ENCODE results near the gene ACYP1. TPM values are rescaled to one million over a fixed set of nuclear protein-coding genes. Genes with fewer than 3 reads are reported as not detected.

The ACYP1 gene
- total RNA-seq, 1 donor from 2014 or later = 10.4 TPM

GRCh38 chr14:75013290-75013689, 50.5 kb downstream of the ACYP1 start:
- no peak overlapping the region for H3K4me3 Mint-ChIP-seq (ENCODE audit: unreplicated experiment)
- peaks cover 18% of the 10 kb centered on the region for H3K4me1 Mint-ChIP-seq (ENCODE audit: unreplicated experiment)
- H3K27me3 Mint-ChIP-seq (ENCODE audit: unreplicated experiment) = no peaks in the 10 kb centered on the region

DNA sequence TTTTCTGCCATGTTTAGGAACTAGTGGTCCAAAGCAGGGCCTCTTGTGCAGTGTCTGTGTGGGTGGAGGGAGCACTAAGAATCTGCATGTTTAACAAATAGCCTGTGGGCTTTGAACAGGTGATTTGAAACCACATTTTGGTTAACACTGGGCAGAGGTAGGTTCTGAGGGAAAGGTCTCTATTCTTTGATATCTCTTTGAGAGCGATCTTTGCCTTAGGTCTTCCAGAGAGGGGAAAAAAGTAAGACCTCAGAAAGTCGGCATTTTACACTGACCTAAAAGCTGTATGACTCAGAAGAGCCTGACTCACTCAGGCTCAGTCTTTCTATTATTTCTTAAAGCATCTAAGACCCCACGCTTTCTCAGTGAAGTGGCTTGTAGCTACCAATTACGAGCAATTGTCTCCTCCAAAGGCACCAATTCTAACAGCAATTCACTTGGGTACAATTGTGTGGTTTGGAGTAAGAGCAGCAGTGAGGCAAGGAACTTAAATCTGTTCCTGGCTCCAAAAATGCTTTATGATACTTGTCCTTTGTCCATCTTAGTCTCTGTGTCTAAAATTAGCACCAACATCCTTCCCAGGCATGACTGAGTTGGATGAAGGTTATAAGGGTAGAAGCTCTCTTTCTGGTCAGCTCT, 52.3 kb downstream of the ACYP1 start:
- DNase-seq (ENCODE audit: extremely low spot score, unreplicated experiment) = no peak
- Mint-ChIP-seq H3K27me3 (ENCODE audit: unreplicated experiment) (no peaks in the 10 kb centered on the region), H3K27ac (ENCODE audit: unreplicated experiment) (peak overlapping the region; percentile 52), H3K36me3 (ENCODE audit: unreplicated experiment) (peaks cover 49% of the 10 kb centered on the region), H3K4me1 (ENCODE audit: unreplicated experiment) (peaks cover 18% of the 10 kb centered on the region), H3K9me3 (ENCODE audit: unreplicated experiment) (no peaks in the 10 kb centered on the region), H3K4me3 (ENCODE audit: unreplicated experiment) (no peak overlapping the region)
- TF ChIP-seq, protein P1, sequence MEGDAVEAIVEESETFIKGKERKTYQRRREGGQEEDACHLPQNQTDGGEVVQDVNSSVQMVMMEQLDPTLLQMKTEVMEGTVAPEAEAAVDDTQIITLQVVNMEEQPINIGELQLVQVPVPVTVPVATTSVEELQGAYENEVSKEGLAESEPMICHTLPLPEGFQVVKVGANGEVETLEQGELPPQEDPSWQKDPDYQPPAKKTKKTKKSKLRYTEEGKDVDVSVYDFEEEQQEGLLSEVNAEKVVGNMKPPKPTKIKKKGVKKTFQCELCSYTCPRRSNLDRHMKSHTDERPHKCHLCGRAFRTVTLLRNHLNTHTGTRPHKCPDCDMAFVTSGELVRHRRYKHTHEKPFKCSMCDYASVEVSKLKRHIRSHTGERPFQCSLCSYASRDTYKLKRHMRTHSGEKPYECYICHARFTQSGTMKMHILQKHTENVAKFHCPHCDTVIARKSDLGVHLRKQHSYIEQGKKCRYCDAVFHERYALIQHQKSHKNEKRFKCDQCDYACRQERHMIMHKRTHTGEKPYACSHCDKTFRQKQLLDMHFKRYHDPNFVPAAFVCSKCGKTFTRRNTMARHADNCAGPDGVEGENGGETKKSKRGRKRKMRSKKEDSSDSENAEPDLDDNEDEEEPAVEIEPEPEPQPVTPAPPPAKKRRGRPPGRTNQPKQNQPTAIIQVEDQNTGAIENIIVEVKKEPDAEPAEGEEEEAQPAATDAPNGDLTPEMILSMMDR (IDR thresholded peaks at IDR 0.05) = no peak

More at GRCh38 chr14:75013290-75013689, 50.5 kb downstream of the ACYP1 start:
- Mint-ChIP-seq H3K9me3 (ENCODE audit: unreplicated experiment) (no peaks in the 10 kb centered on the region), H3K27ac (ENCODE audit: unreplicated experiment) (no peak overlapping the region), H3K36me3 (ENCODE audit: unreplicated experiment) (peaks cover 35% of the 10 kb centered on the region)
- no peak for DNase-seq (ENCODE audit: extremely low spot score, unreplicated experiment)
- TF ChIP-seq, protein P1 (IDR thresholded peaks at IDR 0.05) = no peak

DNA sequence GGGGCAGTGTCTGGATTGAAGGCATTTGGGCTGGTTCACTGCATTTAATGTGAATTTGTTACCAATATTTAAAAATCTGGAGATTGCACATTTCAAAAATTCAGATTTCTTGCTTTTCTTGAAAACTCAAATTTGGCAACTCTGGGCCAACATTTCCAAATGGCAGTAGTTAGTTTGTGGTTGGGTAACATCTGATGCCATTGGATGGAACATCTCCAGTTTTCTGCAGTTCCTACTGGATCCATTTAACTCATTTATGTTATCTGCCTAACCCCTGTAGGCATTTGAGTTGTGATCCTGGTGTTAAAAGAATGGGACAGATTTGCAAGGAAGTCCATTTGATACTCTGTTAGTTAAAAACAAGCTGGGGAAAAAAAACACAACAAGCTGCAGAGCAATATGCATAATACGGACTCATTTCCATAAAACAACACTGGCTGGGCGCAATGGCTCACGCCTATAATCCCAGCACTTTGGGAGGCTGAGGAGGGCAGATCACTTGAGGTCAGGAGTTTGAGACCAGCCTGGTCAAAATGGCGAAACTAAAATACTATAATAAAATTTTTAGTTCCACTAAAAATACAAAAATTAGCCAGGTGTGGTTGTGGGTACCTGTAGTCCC, 53.2 kb downstream of the ACYP1 start:
- H3K4me3 Mint-ChIP-seq (ENCODE audit: unreplicated experiment) = no peak overlapping the region
- no peak for DNase-seq (ENCODE audit: extremely low spot score, unreplicated experiment)
- no peak overlapping the region for H3K27ac Mint-ChIP-seq (ENCODE audit: unreplicated experiment)
- peaks cover 21% of the 10 kb centered on the region for H3K4me1 Mint-ChIP-seq (ENCODE audit: unreplicated experiment)
- no peaks in the 10 kb centered on the region for H3K9me3 Mint-ChIP-seq (ENCODE audit: unreplicated experiment)
- peaks cover 56% of the 10 kb centered on the region for H3K36me3 Mint-ChIP-seq (ENCODE audit: unreplicated experiment)
- no peaks in the 10 kb centered on the region for H3K27me3 Mint-ChIP-seq (ENCODE audit: unreplicated experiment)
- TF ChIP-seq, protein P1 (IDR thresholded peaks at IDR 0.05) = no peak

DNA sequence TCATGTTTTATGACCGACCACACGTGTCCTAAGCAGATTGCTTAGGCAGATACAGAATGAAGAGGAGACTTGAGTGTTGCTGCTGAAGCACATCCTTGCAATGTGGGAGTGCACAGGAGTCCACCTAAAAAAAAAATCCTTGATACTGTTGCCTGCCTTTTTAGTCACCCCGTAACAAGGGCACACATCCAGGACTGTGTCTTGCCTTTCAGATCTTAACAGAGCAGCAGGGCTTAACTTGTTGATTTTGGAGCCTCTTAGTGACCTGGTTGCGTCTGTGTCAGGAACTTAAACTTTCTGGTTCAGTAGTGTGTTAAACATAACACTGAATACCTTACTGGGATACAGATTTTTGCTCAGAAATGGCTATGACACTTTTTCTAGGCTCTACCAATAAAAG, 54.6 kb downstream of the ACYP1 start:
- TF ChIP-seq, protein P1 (IDR thresholded peaks at IDR 0.05) = no peak
- H3K4me1 Mint-ChIP-seq (ENCODE audit: unreplicated experiment) = peaks cover 29% of the 10 kb centered on the region
- no peak for DNase-seq (ENCODE audit: extremely low spot score, unreplicated experiment)
- H3K4me3 Mint-ChIP-seq (ENCODE audit: unreplicated experiment) = no peak overlapping the region
- peaks cover 56% of the 10 kb centered on the region for H3K36me3 Mint-ChIP-seq (ENCODE audit: unreplicated experiment)
- no peaks in the 10 kb centered on the region for H3K9me3 Mint-ChIP-seq (ENCODE audit: unreplicated experiment)
- no peaks in the 10 kb centered on the region for H3K27me3 Mint-ChIP-seq (ENCODE audit: unreplicated experiment)
- H3K27ac Mint-ChIP-seq (ENCODE audit: unreplicated experiment) = no peak overlapping the region

GRCh38 chr14:75005357-75005756, 58.5 kb downstream of the ACYP1 start:
- H3K36me3 Mint-ChIP-seq (ENCODE audit: unreplicated experiment) = peaks cover 54% of the 10 kb centered on the region
- H3K4me3 Mint-ChIP-seq (ENCODE audit: unreplicated experiment) = no peak overlapping the region
- no peak overlapping the region for H3K27ac Mint-ChIP-seq (ENCODE audit: unreplicated experiment)
- no peaks in the 10 kb centered on the region for H3K9me3 Mint-ChIP-seq (ENCODE audit: unreplicated experiment)
- peaks cover 2% of the 10 kb centered on the region for H3K27me3 Mint-ChIP-seq (ENCODE audit: unreplicated experiment)
- DNase-seq (ENCODE audit: extremely low spot score, unreplicated experiment) = no peak
- TF ChIP-seq, protein P1 (IDR thresholded peaks at IDR 0.05) = no peak
- H3K4me1 Mint-ChIP-seq (ENCODE audit: unreplicated experiment) = peaks cover 29% of the 10 kb centered on the region
